Measurements from ENCODE around the gene FGGY. TPM values are rescaled to one million over a fixed set of nuclear protein-coding genes. Genes with fewer than 3 reads are reported as not detected.

The FGGY gene
- total RNA-seq, 2 donors from 2014 or later, result 16.0 to 21.8 TPM

GRCh38 chr1:59592924-59593323 is 296.0 kb downstream of the FGGY start:
- Histone ChIP-seq H3K36me3 (no peaks in the 10 kb centered on the region), H3K27me3 (no peaks in the 10 kb centered on the region), H3K4me3 (no peak overlapping the region), H3K9me3 (no peaks in the 10 kb centered on the region), H3K4me1 (no peaks in the 10 kb centered on the region), H3K27ac (no peak overlapping the region)
- DNase-seq (ENCODE audit: low spot score), result no peak
- TF ChIP-seq, protein P1, sequence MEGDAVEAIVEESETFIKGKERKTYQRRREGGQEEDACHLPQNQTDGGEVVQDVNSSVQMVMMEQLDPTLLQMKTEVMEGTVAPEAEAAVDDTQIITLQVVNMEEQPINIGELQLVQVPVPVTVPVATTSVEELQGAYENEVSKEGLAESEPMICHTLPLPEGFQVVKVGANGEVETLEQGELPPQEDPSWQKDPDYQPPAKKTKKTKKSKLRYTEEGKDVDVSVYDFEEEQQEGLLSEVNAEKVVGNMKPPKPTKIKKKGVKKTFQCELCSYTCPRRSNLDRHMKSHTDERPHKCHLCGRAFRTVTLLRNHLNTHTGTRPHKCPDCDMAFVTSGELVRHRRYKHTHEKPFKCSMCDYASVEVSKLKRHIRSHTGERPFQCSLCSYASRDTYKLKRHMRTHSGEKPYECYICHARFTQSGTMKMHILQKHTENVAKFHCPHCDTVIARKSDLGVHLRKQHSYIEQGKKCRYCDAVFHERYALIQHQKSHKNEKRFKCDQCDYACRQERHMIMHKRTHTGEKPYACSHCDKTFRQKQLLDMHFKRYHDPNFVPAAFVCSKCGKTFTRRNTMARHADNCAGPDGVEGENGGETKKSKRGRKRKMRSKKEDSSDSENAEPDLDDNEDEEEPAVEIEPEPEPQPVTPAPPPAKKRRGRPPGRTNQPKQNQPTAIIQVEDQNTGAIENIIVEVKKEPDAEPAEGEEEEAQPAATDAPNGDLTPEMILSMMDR (IDR thresholded peaks at IDR 0.05), result no peak

DNA sequence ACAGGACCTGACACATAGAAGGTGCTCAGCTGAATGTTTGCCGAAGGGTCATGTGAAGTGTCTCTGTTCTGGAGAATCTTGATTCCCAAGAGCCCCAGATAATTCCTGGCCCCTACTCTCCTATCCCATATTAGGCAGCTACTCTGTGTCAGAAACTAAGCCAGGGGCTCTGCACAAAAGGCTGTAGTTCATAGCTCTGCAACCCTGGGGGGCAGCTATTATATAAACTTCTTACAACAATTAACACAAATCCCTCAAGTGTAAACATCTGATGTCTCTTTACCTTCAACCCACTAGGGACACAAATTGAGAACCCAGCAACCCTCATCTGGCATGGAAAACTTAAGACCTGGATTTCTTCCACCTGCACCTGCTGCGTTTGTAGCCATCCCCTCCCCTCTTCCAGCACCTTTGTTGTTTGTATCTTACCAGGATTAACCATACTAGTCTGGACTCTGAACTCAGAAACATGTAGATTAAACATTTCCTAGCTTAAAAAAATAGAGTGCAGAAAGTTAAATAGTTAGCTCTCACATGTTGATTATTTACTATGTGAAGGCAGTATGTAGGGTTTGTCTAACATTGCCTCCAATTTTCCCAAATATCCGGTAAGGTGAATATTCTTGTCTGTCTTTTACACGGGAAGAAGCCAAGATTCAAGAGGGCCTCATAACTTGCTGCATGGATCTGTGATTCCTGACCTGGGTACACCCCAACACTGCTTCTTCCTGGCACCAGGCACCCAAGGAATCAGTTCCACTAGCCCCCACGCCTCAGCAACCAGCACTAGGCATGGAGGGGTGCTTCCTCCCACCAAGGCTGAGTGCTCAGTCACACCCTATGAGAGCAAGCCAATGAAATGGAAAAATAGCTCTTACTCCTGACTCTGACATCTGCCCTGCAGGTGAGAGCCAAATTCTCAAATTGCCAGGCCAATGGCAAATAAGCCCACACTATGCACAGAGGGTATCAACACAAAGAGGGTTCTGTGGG is 297.2 kb downstream of the FGGY start:
- Histone ChIP-seq H3K4me1 (no peaks in the 10 kb centered on the region), H3K4me3 (no peak overlapping the region), H3K27me3 (no peaks in the 10 kb centered on the region), H3K36me3 (no peaks in the 10 kb centered on the region), H3K9me3 (no peaks in the 10 kb centered on the region), H3K27ac (no peak overlapping the region)
- TF ChIP-seq, protein P1 (IDR thresholded peaks at IDR 0.05), result no peak
- DNase-seq (ENCODE audit: low spot score), result no peak

GRCh38 chr1:59595774-59596173 is 298.9 kb downstream of the FGGY start:
- H3K27me3 ChIP-seq, result no peaks in the 10 kb centered on the region
- TF ChIP-seq, protein P1 (IDR thresholded peaks at IDR 0.05), result no peak
- H3K36me3 ChIP-seq, result no peaks in the 10 kb centered on the region
- no peaks in the 10 kb centered on the region for H3K4me1 ChIP-seq
- H3K9me3 ChIP-seq, result no peaks in the 10 kb centered on the region
- H3K27ac ChIP-seq, result no peak overlapping the region
- no peak overlapping the region for H3K4me3 ChIP-seq
- no peak for DNase-seq (ENCODE audit: low spot score)

- Histone ChIP-seq H3K27me3 (no peaks in the 10 kb centered on the region), H3K9me3 (no peaks in the 10 kb centered on the region), H3K4me3 (no peak overlapping the region), H3K27ac (peak overlapping the region in 1 of 2 donors; percentile 41), H3K36me3 (no peaks in the 10 kb centered on the region), H3K4me1 (no peaks in the 10 kb centered on the region)
- no peak for DNase-seq (ENCODE audit: low spot score)
- TF ChIP-seq, protein P1 (IDR thresholded peaks at IDR 0.05), result no peak
Observed at GRCh38 chr1:59596432-59596831, 299.5 kb downstream of the FGGY start.

DNA sequence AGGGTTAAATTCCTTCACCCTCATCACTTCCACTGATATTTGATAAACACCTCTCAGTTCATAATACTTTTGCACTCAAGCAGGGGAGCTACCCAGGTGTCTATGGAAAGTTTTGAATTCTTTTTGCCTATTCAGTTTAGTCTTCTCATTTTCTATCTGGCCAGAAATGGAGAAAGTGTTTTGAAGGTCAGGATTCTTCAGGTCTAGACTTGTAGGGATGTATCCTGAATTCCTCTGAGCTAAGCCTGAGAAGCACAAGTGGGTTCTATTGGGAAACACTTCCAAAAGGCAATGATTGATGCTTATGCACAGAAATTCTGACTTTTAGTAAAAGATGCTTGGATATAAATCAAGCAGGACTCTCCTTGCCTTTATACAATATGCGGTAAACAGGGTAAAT is 300.1 kb downstream of the FGGY start:
- H3K4me1 ChIP-seq, result no peaks in the 10 kb centered on the region
- no peaks in the 10 kb centered on the region for H3K36me3 ChIP-seq
- no peaks in the 10 kb centered on the region for H3K9me3 ChIP-seq
- peak overlapping the region in 1 of 2 donors; percentile 41 for H3K27ac ChIP-seq
- no peak for DNase-seq (ENCODE audit: low spot score)
- TF ChIP-seq, protein P1 (IDR thresholded peaks at IDR 0.05), result no peak
- no peak overlapping the region for H3K4me3 ChIP-seq
- no peaks in the 10 kb centered on the region for H3K27me3 ChIP-seq
